GM12878 (cell line): ENCODE measurements around the gene NBPF1. TPM values are rescaled to one million over a fixed set of nuclear protein-coding genes. Genes with fewer than 3 reads are reported as not detected.
A peak's percentile ranks its signal among the peaks of the same experiment; 100 is the strongest.
"Not testable (repeated sequence)": the region's sequence is repeated elsewhere in the genome, so short reads cannot be mapped to it uniquely, and the experiment has no call there.

ENCODE experiments used
- ATAC-seq: fragments of 200-7000 bp; cut with Tn5 transposase; 3 replicates; pipeline ENCODE4 v1.9.1; 2020; ENCODE audit warnings: mild to moderate bottlenecking, moderate library complexity
- BruUV-seq: library from RNA; stranded (reverse); fragments of 400-500 nt; replicated peaks from 2 replicates; lab custom pipeline; 2021; lab: Mats Ljungman, UMichigan
- CTCF ChIA-PET: fragments of 300-600 bp; sonication (Branson Sonifier 250); formaldehyde crosslinking; extraction: SDS; loops from one replicate; lab custom pipeline; 2021; ENCODE audit warnings: inconsistent platforms; lab: Yijun Ruan, JAX
- POLR2A ChIA-PET: fragments of 350-600 bp; formaldehyde crosslinking; extraction: SDS; loops from one replicate; lab custom pipeline; 2021; ENCODE audit warnings: inconsistent platforms; lab: Charles Lee
- RAD21 ChIA-PET: fragments of 300-600 bp; sonication (Branson Sonifier 250); formaldehyde crosslinking; loops from one replicate; lab custom pipeline; 2023; ENCODE audit warnings: antibody characterized with exemption; ENCODE audit not compliant: unreplicated experiment; lab: Charles Lee
- SMC1A ChIA-PET: fragments of 300-600 bp; sonication (Branson Sonifier 250); formaldehyde crosslinking; loops from one replicate; lab custom pipeline; 2023; ENCODE audit not compliant: unreplicated experiment, uncharacterized antibody; lab: Charles Lee
- DNase-seq: peaks from one replicate; pipeline ENCODE4 v3.0.0-alpha.2; 2011; ENCODE audit warnings: low read depth, low spot score
- FAIRE-seq: peaks from 3 replicates; lab custom pipeline; 2011; peaks lifted over from hg19 to GRCh38; lab: Jason Lieb, UNC
- H2AFZ ChIP-seq: 2 replicates; pipeline ENCODE4 v1.6.0; 2011; ENCODE audit warnings: low read depth, low read length, control low read depth; ENCODE audit not compliant: control insufficient read depth
- H3K27ac ChIP-seq: 2 replicates; pipeline ENCODE4 v1.5.1; 2011; ENCODE audit warnings: control low read depth; ENCODE audit not compliant: control insufficient read depth, insufficient read depth
- H3K27me3 ChIP-seq, 2 experiments: replicated peaks in 1 of 2; 2 replicates each; pipeline versions ENCODE4 v1.6.0 to v1.6.1; 2011; ENCODE audit warnings: low read length in 1 of 2; ENCODE audit not compliant: control insufficient read depth in 2 of 2, insufficient read depth in 2 of 2
- H3K36me3 ChIP-seq, 2 experiments: 2 replicates each; pipeline ENCODE4 v1.5.1; 2011; ENCODE audit warnings: low read length in 1 of 2; ENCODE audit not compliant: control insufficient read depth in 2 of 2, insufficient read depth in 2 of 2
- H3K4me1 ChIP-seq: 2 replicates; pipeline ENCODE4 v1.6.1; 2011; ENCODE audit warnings: mild to moderate bottlenecking, low read length, moderate library complexity, mixed read lengths; ENCODE audit not compliant: control insufficient read depth, insufficient read depth
- H3K4me2 ChIP-seq: 2 replicates; pipeline ENCODE4 v1.6.0; 2011; ENCODE audit warnings: control low read depth; ENCODE audit not compliant: control insufficient read depth, insufficient read depth
- H3K4me3 ChIP-seq: fragments of 200-600 bp; sonication (generic); 2 replicates; pipeline ENCODE4 v1.5.1; 2016
- H3K79me2 ChIP-seq: 2 replicates; pipeline ENCODE4 v1.6.0; 2011; ENCODE audit warnings: low read length; ENCODE audit not compliant: control insufficient read depth, insufficient read depth
- H3K9ac ChIP-seq: 2 replicates; pipeline ENCODE4 v1.8.0; 2011; ENCODE audit warnings: low read length, control low read depth, mixed read lengths; ENCODE audit not compliant: control insufficient read depth, insufficient read depth
- H3K9me3 ChIP-seq: replicated peaks from 3 replicates; pipeline ENCODE4 v1.5.1; 2011; ENCODE audit warnings: mild to moderate bottlenecking, low read length; ENCODE audit not compliant: control insufficient read depth, insufficient read depth
- H4K20me1 ChIP-seq: 2 replicates; pipeline ENCODE4 v1.6.0; 2011; ENCODE audit not compliant: control insufficient read depth, insufficient read depth
- POU2F2 ChIP-seq: IDR thresholded peaks from 3 replicates; pipeline ENCODE4 v1.6.1; 2011; ENCODE audit warnings: low read depth, mild to moderate bottlenecking, low read length, borderline replicate concordance
- RUNX3 ChIP-seq: IDR thresholded peaks from 2 replicates; pipeline ENCODE4 v1.6.1; 2012; ENCODE audit warnings: low read length, inconsistent platforms
- SPI1 ChIP-seq: IDR thresholded peaks from 2 replicates; pipeline ENCODE4 v1.6.1; 2011; ENCODE audit warnings: low read depth, mild to moderate bottlenecking, low read length, moderate library complexity, borderline replicate concordance; ENCODE audit not compliant: insufficient read depth
- SREBF2 ChIP-seq: IDR thresholded peaks from 2 replicates; pipeline ENCODE4 v1.6.1; 2012; ENCODE audit warnings: mild to moderate bottlenecking, low read length
- TARDBP ChIP-seq: IDR thresholded peaks from 2 replicates; pipeline ENCODE4 v1.6.1; 2016; ENCODE audit warnings: borderline replicate concordance
- ZNF24 ChIP-seq: fragments of 450-650 bp; IDR thresholded peaks from 2 replicates; pipeline ENCODE4 v1.6.1; 2017; ENCODE audit warnings: antibody characterized with exemption, mild to moderate bottlenecking
- WGBS: methylation state at CpG from one replicate; pipeline ENCODE4 v1.1.6; 2016; ENCODE audit warnings: low lambda C conversion rate; ENCODE audit not compliant: insufficient replicate concordance, insufficient coverage; ENCODE audit errors: missing lambda C conversion rate; 5-methylcytosine and 5-hydroxymethylcytosine counted together
- in situ Hi-C: fragments of 300-500 bp; cut with MboI; formaldehyde crosslinking; loops from 9 replicates; pipeline ENCODE4 v1.14.3; 2018; ENCODE audit warnings: mixed read lengths
- intact Hi-C: fragments of 100-400 bp; cut with micrococcal nuclease; formaldehyde crosslinking; loops from one replicate; pipeline ENCODE4 v1.14.2; 2022; ENCODE audit not compliant: unreplicated experiment
- polyA plus RNA-seq, 11 experiments: library from polyadenylated mRNA; depleted of rRNA in 4 of 11; unstranded in 6 of 11; stranded (reverse) in 5 of 11; fragments of >200 nt; fragmentation: Nextera tagmentation in 4 of 11; fragmentation: Illumina TruSeq in 1 of 11; extraction: Ambion mirVana in 4 of 11; extraction: Trizol in 1 of 11; gene quantifications; 1 replicate in 1 of 11; 2 replicates in 10 of 11; pipeline versions ENCODE4 v1.2.1 to v1.2.3, GENCODE V29; 2011 to 2016; ENCODE audit warnings: inconsistent platforms in 2 of 11, missing spikeins in 2 of 11, low read depth in 1 of 11
- total RNA-seq, 4 experiments: library from RNA; depleted of rRNA in 3 of 4; stranded (reverse); fragments of >200 nt in 3 of 4; fragmentation: Illumina TruSeq in 1 of 4; extraction: Trizol in 1 of 4; gene quantifications; 2 replicates each; pipeline versions ENCODE4 v1.2.1 to v1.2.3, GENCODE V29; 2013 to 2021

NBPF1 gene
- total and polyA plus RNA-seq, 10 of the 15 experiments (the other 5 are each of a cell fraction or from before 2014, with no cell fraction given): 0.20 to 3.4 (median 0.71) TPM

DNA sequence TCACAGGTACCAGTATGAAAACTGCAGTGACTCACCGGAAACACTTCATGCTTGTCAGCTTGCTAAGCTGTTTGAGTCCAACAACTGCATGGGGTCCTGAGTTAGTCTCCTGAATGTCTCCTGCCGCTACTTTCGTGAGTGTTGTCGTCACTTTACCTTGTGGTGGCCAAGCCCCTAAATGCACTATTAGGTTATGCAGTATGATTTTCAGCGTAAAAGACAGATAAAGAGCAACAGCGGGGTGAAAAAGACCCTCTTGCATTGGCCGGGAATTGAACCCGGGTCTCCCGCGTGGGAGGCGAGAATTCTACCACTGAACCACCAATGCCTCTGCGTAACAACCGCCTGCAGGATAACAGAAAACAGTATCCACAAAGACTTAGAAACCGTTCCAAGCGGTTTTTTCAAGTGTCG is 67.7 kb downstream of the NBPF1 start:
- RAD21 ChIA-PET, SMC1A ChIA-PET, H3K9me3 ChIP-seq, H3K9ac ChIP-seq, H4K20me1 ChIP-seq, H3K4me1 ChIP-seq, intact Hi-C loops, BruUV-seq, H3K27ac ChIP-seq, H3K4me3 ChIP-seq, CTCF ChIA-PET, POLR2A ChIA-PET, FAIRE-seq, H2AFZ ChIP-seq, H3K27me3 ChIP-seq, H3K4me2 ChIP-seq, in situ Hi-C loops, H3K36me3 ChIP-seq, H3K79me2 ChIP-seq: not testable (repeated sequence)
- ATAC-seq (peak; percentile 84), DNase-seq (peak; percentile 45)
- TF ChIP-seq SREBF2 (peak; percentile 83), ZNF24 (peak; percentile 95), TARDBP (0 out of 2 replicates have a peak, but pooled peaks have one; percentile 54), RUNX3 (0 out of 2 replicates have a peak, but pooled peaks have one; percentile 4)
- 28% methylated on average over 11 of the region's 16 CpGs for WGBS

DNA sequence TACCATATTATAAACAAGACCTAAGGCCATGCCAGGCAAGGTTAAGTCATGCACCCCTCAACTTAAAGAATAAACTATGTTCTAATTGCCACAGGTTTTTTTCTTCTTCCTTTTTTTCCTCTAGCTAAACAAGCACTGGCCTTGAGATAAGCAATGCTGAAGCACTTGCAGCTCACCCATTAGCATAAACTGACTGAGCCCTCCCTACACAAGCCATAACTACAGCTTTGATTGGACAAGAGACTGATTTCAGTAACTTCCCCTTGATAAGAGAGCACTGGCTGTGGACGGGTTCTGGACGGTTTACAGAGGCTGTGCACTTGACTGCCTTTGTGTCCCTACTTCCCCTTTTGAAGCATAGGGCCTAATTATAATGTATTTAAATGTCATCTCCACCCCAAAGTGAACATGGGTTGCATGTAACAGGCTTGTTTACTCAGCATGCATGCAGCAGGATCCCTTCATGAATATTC is 72.9 kb downstream of the NBPF1 start:
- DNase-seq: peak; percentile 16
- H3K27me3 ChIP-seq, H3K79me2 ChIP-seq, H4K20me1 ChIP-seq, H3K27ac ChIP-seq, BruUV-seq, H3K36me3 ChIP-seq, POLR2A ChIA-PET, H3K4me3 ChIP-seq, RAD21 ChIA-PET, H2AFZ ChIP-seq, SMC1A ChIA-PET, H3K4me2 ChIP-seq, H3K9me3 ChIP-seq, H3K9ac ChIP-seq, H3K4me1 ChIP-seq, CTCF ChIA-PET, in situ Hi-C loops, intact Hi-C loops, FAIRE-seq, ATAC-seq: not testable (repeated sequence)
- TF ChIP-seq POU2F2 (peak; percentile 73; the same call in 1 of the 3 replicates), SPI1 (peak; percentile 56)
- WGBS: 0% methylated on average over 2 of the region's 2 CpGs

DNA sequence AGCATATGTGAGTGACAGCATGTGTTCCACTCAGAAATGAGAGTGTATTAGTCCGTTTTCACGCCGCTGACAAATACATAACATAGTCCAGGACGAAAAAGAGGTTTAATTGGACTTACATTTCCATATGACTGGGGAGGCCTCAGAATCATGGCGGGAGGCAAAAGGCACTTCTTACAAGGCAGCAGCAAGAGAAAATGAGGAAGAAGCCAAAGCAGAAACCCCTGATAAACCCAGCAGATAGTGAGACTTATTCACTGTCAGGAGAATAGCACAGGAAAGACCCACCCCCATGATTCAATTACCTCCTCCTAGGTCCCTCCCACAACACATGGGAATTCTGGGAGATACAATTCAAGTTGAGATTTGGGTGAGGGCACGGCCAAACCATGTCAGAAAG is 75.8 kb downstream of the NBPF1 start:
- CTCF ChIA-PET, FAIRE-seq, DNase-seq, H3K9ac ChIP-seq, H4K20me1 ChIP-seq, H3K9me3 ChIP-seq, RAD21 ChIA-PET, POLR2A ChIA-PET, H3K4me2 ChIP-seq, H3K4me3 ChIP-seq, H3K27me3 ChIP-seq, H3K36me3 ChIP-seq, H3K79me2 ChIP-seq, intact Hi-C loops, in situ Hi-C loops, ATAC-seq, BruUV-seq, SMC1A ChIA-PET, H3K4me1 ChIP-seq, H3K27ac ChIP-seq, H2AFZ ChIP-seq: not testable (repeated sequence)
- 65% methylated on average over 5 of the region's 6 CpGs for WGBS
